ENCODE results near the gene PAX5.

PAX5 gene

GRCh38 chr9:37011530-37011929, 22.5 kb downstream of the PAX5 start:
- TF ChIP-seq CTCF (IDR thresholded peaks at IDR 0.05; ENCODE audit: insufficient read depth, low read depth, low read length, missing control alignments): no peak
- peak; percentile 61 for DNase-seq (ENCODE audit: low read depth)
- H3K4me3 ChIP-seq (ENCODE audit: low read depth, low read length): peak overlapping the region; percentile 50

- peak overlapping the region; percentile 50 for H3K4me3 ChIP-seq (ENCODE audit: low read depth, low read length)
- DNase-seq (ENCODE audit: low read depth): no peak
- no peak for TF ChIP-seq CTCF (IDR thresholded peaks at IDR 0.05; ENCODE audit: insufficient read depth, low read depth, low read length, missing control alignments)
Observed at GRCh38 chr9:37010976-37011375, 23.1 kb downstream of the PAX5 start.

GRCh38 chr9:37010180-37010579, 23.9 kb downstream of the PAX5 start:
- peak; percentile 62 for DNase-seq (ENCODE audit: low read depth)
- TF ChIP-seq CTCF (IDR thresholded peaks at IDR 0.05; ENCODE audit: insufficient read depth, low read depth, low read length, missing control alignments): no peak
- peak overlapping the region; percentile 50 for H3K4me3 ChIP-seq (ENCODE audit: low read depth, low read length)

- no peak overlapping the region for H3K4me3 ChIP-seq (ENCODE audit: low read depth, low read length)
- no peak for TF ChIP-seq CTCF (IDR thresholded peaks at IDR 0.05; ENCODE audit: insufficient read depth, low read depth, low read length, missing control alignments)
- DNase-seq (ENCODE audit: low read depth): no peak
Observed at GRCh38 chr9:37007295-37007694, 26.8 kb downstream of the PAX5 start.

GRCh38 chr9:37005517-37006140, 28.4 kb downstream of the PAX5 start:
- no peak for TF ChIP-seq CTCF (IDR thresholded peaks at IDR 0.05; ENCODE audit: insufficient read depth, low read depth, low read length, missing control alignments)
- H3K4me3 ChIP-seq (ENCODE audit: low read depth, low read length): peak overlapping the region; percentile 59
- DNase-seq (ENCODE audit: low read depth): peak; percentile 74

- DNase-seq (ENCODE audit: low read depth): peak; percentile 77
- peak overlapping the region; percentile 59 for H3K4me3 ChIP-seq (ENCODE audit: low read depth, low read length)
- TF ChIP-seq CTCF (IDR thresholded peaks at IDR 0.05; ENCODE audit: insufficient read depth, low read depth, low read length, missing control alignments): no peak
Observed at GRCh38 chr9:37004424-37004935, 29.6 kb downstream of the PAX5 start.
